MCF 10A (cell line): ENCODE measurements around the gene SUGCT. TPM values are rescaled to one million over a fixed set of nuclear protein-coding genes. Genes with fewer than 3 reads are reported as not detected.

Experiments
- BruUV-seq: library from RNA; stranded (reverse); fragments of 400-500 nt; replicated peaks from 2 replicates; lab custom pipeline; 2021; lab: Mats Ljungman, UMichigan
- CTCF ChIA-PET: fragments of 300-600 bp; sonication (Branson Sonifier 250); formaldehyde crosslinking; extraction: SDS; loops from one replicate; lab custom pipeline; 2021; ENCODE audit warnings: antibody characterized with exemption, inconsistent platforms; lab: Yijun Ruan, JAX
- POLR2A ChIA-PET: fragments of 300-600, 350-650 bp; sonication (Branson Sonifier 250); formaldehyde crosslinking; extraction: SDS; loops from one replicate; lab custom pipeline; 2020; ENCODE audit warnings: antibody characterized with exemption, inconsistent platforms; lab: Yijun Ruan, JAX
- DNase-seq: peaks from one replicate; pipeline ENCODE4 v3.0.0-alpha.2; 2018; ENCODE audit not compliant: unreplicated experiment
- H3K27ac Mint-ChIP-seq: one replicate; pipeline ENCODE4 v1.8.0; 2022; ENCODE audit warnings: mild to moderate bottlenecking, low read depth, mixed read lengths; ENCODE audit not compliant: unreplicated experiment
- H3K27me3 Mint-ChIP-seq: one replicate; pipeline ENCODE4 v1.8.0; 2022; ENCODE audit warnings: mixed read lengths; ENCODE audit not compliant: insufficient read depth, unreplicated experiment
- H3K36me3 Mint-ChIP-seq: one replicate; pipeline ENCODE4 v1.8.0; 2022; ENCODE audit warnings: mild to moderate bottlenecking, moderate library complexity, mixed read lengths; ENCODE audit not compliant: insufficient read depth, unreplicated experiment
- H3K4me1 Mint-ChIP-seq: one replicate; pipeline ENCODE4 v1.8.0; 2022; ENCODE audit warnings: mixed read lengths; ENCODE audit not compliant: insufficient read depth, unreplicated experiment
- H3K4me3 Mint-ChIP-seq: one replicate; pipeline ENCODE4 v1.8.0; 2022; ENCODE audit warnings: mild to moderate bottlenecking, moderate library complexity, mixed read lengths; ENCODE audit not compliant: unreplicated experiment
- H3K9me3 Mint-ChIP-seq: one replicate; pipeline ENCODE4 v1.8.0; 2022; ENCODE audit warnings: mixed read lengths; ENCODE audit not compliant: unreplicated experiment
- CTCF ChIP-seq: fragments of 200-600 bp; IDR thresholded peaks from one replicate; pipeline ENCODE4 v1.8.0; 2022; ENCODE audit warnings: antibody characterized with exemption, mild to moderate bottlenecking; ENCODE audit not compliant: unreplicated experiment
- intact Hi-C: fragments of 100-400 bp; cut with micrococcal nuclease; formaldehyde crosslinking; loops from 2 replicates; pipeline ENCODE4 v1.14.1; 2022
- total RNA-seq: library from RNA; stranded (reverse); gene quantifications from 2 replicates; pipeline ENCODE4 v1.2.3, GENCODE V29; 2022

Gene SUGCT
- total RNA-seq, 1 experiment from 2014 or later, result 25.4 TPM

GRCh38 chr7:40582539-40582938 lies 447.7 kb downstream of the SUGCT start:
- no peaks in the 10 kb centered on the region for H3K27me3 Mint-ChIP-seq
- H3K36me3 Mint-ChIP-seq, result no peaks in the 10 kb centered on the region
- no peaks in the 10 kb centered on the region for H3K9me3 Mint-ChIP-seq
- intact Hi-C loops, result no loop called here
- DNase-seq, result no peak
- no peak overlapping the region for H3K4me3 Mint-ChIP-seq
- no TSS peak for BruUV-seq
- ChIA-PET CTCF (no interaction called here), POLR2A (interaction anchor here (0.7 to 1.4 kb wide), 2 partner anchors 12 to 535 kb away, joined by 3 read pairs; no protein-coding TSS in a partner anchor)
- H3K27ac Mint-ChIP-seq, result no peak overlapping the region
- TF ChIP-seq CTCF, result no peak
- peaks cover 15% of the 10 kb centered on the region for H3K4me1 Mint-ChIP-seq

- BruUV-seq, result no TSS peak
- H3K4me1 Mint-ChIP-seq, result peaks cover 15% of the 10 kb centered on the region
- POLR2A ChIA-PET, result no interaction called here
- no peak for DNase-seq
- CTCF ChIA-PET, result interaction anchor here (0.6 to 0.9 kb wide), 2 partner anchors 12 to 215 kb away, joined by 3 to 4 read pairs; no protein-coding TSS in a partner anchor
- H3K27me3 Mint-ChIP-seq, result no peaks in the 10 kb centered on the region
- H3K9me3 Mint-ChIP-seq, result no peaks in the 10 kb centered on the region
- H3K4me3 Mint-ChIP-seq, result no peak overlapping the region
- H3K36me3 Mint-ChIP-seq, result no peaks in the 10 kb centered on the region
- TF ChIP-seq CTCF, result no peak
- H3K27ac Mint-ChIP-seq, result no peak overlapping the region
- intact Hi-C loops, result no loop called here
Measured at GRCh38 chr7:40583667-40584444, 449.1 kb downstream of the SUGCT start.

GRCh38 chr7:40584667-40585433 lies 450.0 kb downstream of the SUGCT start:
- CTCF ChIA-PET, result interaction anchor here (0.7 to 0.9 kb wide), 3 partner anchors 10 to 68 kb away, joined by 3 to 4 read pairs (median 3); no protein-coding TSS in a partner anchor
- Mint-ChIP-seq H3K9me3 (no peaks in the 10 kb centered on the region), H3K4me1 (peaks cover 15% of the 10 kb centered on the region), H3K4me3 (no peak overlapping the region), H3K27ac (no peak overlapping the region), H3K27me3 (no peaks in the 10 kb centered on the region), H3K36me3 (no peaks in the 10 kb centered on the region)
- intact Hi-C loops, result no loop called here
- peak; percentile 44 for DNase-seq
- POLR2A ChIA-PET, result no interaction called here
- BruUV-seq, result no TSS peak
- TF ChIP-seq CTCF, result no peak

- POLR2A ChIA-PET, result no interaction called here
- Mint-ChIP-seq H3K4me3 (no peak overlapping the region), H3K36me3 (no peaks in the 10 kb centered on the region), H3K27ac (no peak overlapping the region), H3K9me3 (no peaks in the 10 kb centered on the region), H3K4me1 (peaks cover 15% of the 10 kb centered on the region), H3K27me3 (no peaks in the 10 kb centered on the region)
- intact Hi-C loops, result no loop called here
- BruUV-seq, result no TSS peak
- CTCF ChIA-PET, result interaction anchor here (1.2 kb wide), 1 partner anchor 12 kb away, joined by 3 read pairs; no protein-coding TSS in a partner anchor
- TF ChIP-seq CTCF, result no peak
- DNase-seq, result no peak
Measured at GRCh38 chr7:40586197-40586596, 451.4 kb downstream of the SUGCT start.
